ENCODE measurements around the gene TPM3.

The TPM3 gene

DNA sequence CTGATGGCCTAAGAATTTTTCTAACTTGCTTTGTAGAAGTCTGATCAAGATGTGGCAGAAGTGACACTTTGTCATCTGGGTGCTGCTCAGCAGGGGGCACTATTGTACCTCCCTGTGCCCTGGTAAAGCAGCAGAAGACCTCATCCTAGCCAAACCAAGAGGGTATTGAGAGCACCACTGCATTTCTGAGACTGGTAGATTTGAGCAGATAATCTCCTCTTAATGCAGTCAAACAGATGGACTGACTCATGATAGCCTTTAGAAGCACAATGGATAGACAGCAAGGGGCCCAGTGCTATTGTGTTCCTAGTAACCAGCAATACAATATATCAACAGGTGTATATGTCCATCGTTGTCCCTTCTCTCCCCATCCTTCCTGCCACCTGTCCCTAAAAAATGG lies 5.7 kb downstream of the TPM3 start:
- TF ChIP-seq, protein P1, sequence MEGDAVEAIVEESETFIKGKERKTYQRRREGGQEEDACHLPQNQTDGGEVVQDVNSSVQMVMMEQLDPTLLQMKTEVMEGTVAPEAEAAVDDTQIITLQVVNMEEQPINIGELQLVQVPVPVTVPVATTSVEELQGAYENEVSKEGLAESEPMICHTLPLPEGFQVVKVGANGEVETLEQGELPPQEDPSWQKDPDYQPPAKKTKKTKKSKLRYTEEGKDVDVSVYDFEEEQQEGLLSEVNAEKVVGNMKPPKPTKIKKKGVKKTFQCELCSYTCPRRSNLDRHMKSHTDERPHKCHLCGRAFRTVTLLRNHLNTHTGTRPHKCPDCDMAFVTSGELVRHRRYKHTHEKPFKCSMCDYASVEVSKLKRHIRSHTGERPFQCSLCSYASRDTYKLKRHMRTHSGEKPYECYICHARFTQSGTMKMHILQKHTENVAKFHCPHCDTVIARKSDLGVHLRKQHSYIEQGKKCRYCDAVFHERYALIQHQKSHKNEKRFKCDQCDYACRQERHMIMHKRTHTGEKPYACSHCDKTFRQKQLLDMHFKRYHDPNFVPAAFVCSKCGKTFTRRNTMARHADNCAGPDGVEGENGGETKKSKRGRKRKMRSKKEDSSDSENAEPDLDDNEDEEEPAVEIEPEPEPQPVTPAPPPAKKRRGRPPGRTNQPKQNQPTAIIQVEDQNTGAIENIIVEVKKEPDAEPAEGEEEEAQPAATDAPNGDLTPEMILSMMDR (IDR thresholded peaks at IDR 0.05; ENCODE audit: extremely low read depth, missing control alignments): peak; percentile 45
- DNase-seq (ENCODE audit: low spot score): peak; percentile 51

DNA sequence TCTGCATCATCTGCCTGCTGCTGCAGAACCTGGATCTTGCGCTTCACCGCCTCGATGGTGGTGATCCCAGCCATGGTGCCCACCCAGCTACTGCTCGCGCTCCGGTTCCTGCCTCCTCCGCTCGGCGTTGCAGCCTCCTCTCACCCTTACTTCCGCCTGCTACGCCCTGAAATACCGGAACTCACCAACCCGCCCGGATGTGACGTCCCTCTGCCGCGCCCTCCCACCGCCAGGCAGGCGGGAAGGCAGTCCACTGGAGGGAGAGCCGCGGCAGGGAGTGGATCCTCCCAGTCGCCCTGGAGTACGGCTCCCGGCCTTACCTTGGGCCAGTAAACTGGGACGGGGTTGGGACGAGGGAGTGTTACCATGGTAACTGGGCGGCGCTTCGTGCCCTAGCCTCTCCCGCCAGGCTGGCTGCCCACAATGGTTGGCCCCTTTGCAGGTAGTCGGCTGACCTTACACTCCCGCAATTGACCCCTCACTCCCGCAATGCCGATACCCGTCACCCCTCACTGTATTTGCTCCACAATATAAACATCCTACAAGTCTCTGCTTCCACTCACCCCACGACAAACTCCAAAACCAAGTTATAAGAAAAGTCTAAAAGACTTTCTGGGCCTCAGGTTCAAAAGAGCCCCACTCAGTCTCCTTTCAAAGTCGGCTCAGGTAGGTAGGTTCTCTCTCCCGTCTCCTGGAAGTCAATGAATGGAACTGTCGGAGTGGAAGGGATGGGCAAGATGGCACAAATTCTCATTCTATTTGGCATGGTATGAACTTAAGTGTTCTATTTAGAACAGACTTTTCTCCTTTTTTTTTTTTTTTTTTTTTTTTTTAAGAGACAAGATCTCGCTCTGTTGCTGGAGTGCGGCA lies 8.6 kb downstream of the TPM3 start:
- TF ChIP-seq, protein P1 (IDR thresholded peaks at IDR 0.05; ENCODE audit: extremely low read depth, missing control alignments): no peak
- peak; percentile 89 for DNase-seq (ENCODE audit: low spot score)

DNA sequence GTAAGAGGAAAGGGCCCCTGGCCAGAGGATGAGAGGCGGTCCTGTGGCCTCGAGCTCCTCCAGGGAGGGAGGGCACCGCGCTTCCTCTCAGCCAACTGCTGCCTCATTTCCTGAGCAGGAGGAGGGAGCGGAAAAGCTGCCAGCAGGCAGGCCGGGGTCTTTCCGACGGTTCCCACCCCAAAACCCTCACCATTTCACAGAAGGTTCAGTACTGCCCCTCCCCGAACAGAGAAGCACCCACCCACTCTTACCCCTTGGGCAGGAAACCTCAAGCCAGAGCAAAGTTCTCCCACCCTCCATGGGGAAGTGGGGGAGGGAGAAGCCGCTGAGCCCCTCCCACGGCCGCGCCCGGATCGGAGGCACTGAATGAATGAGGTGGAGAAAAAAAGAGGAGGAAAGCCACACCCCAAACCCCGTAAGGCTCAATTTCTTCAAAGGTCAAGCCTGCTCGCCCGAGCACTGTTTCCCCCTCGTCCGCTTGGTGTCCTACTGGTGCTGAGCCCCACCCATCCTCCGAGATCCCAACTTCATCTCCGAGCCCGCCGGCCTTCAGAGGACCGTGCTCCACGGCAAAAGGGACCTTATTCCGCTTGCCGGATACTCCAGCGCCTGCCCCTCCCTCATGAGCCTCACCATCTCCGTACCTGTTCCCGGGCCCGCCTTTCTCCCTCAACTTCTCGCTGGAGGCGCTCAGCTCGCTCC lies 9.4 kb downstream of the TPM3 start:
- peak; percentile 77 for DNase-seq (ENCODE audit: low spot score)
- TF ChIP-seq, protein P1 (IDR thresholded peaks at IDR 0.05; ENCODE audit: extremely low read depth, missing control alignments): no peak

DNA sequence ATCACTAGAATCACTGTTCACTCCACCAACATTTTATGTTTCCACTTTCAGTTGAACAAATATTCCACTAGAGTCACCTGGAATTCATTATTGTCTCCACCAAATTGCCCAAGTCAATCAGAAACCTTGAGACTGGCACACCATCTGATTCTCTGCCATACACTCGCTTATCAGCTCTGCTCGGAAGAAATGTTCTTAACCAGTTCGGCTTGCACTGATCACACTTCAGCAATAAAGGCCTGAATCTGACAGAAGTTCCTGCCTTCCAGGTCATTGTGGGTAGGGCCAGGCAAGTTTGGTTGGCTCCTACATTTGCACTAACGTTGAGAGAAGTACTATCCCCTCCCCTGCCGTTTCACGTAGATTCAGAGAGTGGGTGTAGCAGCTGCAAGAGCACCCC lies 10.0 kb downstream of the TPM3 start:
- no peak for DNase-seq (ENCODE audit: low spot score)
- TF ChIP-seq, protein P1 (IDR thresholded peaks at IDR 0.05; ENCODE audit: extremely low read depth, missing control alignments): no peak

DNA sequence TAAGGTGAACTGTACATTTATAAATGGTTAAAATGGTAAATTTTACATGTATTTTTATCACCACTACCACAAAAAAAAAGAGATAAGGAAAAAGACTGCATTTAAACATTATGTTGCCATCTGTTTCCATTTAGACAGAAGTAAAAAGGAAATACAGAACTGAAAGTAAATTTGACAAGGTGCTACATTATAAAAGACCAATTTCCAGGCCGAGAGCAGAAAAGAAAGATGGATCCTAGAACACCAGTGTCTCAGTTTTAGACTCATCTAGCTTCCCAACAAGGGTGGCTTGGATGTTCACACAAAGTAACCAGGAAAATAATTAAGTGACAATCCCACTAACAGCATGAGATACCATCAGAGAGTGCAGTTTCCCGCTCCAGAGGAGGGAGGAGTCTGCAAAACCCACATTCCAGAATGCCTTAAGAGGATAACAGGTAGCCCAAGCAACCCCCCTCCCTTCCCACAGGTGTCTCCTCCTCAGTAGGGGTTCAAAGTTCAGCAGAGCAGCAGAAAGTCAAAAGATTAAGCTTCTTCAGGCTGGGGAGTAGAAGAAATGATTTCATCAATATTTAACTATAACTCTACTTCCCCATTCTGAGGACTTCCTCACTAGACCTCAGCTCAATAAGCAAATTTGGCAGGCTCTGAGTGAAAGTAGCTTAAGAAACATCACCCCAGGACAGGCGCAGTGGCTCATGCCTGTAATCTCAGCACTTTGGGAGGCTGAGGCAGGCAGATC lies 11.8 kb downstream of the TPM3 start:
- DNase-seq (ENCODE audit: low spot score): peak; percentile 50
- TF ChIP-seq, protein P1 (IDR thresholded peaks at IDR 0.05; ENCODE audit: extremely low read depth, missing control alignments): no peak

DNA sequence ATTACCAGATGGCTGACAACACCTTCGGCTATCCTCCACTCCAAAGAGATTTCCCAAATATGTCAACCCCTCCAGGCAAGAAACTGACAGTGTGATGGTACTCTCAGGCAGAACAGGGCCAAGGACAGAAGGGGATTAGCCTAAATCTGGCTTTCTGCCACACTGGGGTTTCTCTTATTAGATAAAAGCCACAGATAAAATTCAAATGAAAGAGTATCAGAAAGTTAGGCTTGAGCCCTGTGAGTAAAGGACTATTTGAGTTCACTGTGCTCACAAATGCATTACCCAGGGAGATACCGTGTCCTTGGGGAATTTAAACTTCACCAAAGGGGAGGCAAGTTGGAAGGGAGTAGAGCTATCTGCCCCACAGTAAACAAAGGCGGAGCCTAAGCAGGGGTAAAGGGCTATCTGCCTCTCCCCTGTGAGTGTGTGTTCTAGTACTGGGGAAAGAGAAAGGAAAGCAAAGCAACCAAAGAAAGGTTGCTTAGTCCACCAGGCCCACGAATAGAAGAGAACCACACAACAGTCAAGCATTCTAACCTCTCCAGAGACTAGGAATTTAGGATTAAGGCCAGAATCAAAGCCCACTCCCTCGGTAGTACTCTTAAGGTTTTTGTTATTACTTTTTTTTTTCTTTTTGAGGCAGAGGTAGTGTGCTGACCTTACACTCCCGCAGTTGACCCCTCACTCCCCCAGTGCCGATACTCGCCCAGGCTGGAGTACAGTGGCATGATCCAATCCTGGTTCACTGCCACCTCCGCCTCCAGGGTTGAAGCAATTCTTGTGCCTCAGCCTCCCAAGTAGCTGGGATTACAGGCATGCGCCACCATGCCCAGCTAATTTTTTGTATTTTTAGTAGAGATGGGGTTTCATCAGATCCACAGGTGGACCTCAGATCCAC lies 12.7 kb downstream of the TPM3 start:
- TF ChIP-seq, protein P1 (IDR thresholded peaks at IDR 0.05; ENCODE audit: extremely low read depth, missing control alignments): no peak
- no peak for DNase-seq (ENCODE audit: low spot score)

Measured in GM20000 (cell line).